EL (cell line): ENCODE measurements around the gene MED12L.
A peak's percentile ranks its signal among the peaks of the same experiment; 100 is the strongest.
"Not testable (repeated sequence)": the region's sequence is repeated elsewhere in the genome, so short reads cannot be mapped to it uniquely, and the experiment has no call there.

Source experiments
- DNase-seq: peaks from one replicate; pipeline ENCODE4 v3.0.0-alpha.2; 2016

MED12L gene, protein sequence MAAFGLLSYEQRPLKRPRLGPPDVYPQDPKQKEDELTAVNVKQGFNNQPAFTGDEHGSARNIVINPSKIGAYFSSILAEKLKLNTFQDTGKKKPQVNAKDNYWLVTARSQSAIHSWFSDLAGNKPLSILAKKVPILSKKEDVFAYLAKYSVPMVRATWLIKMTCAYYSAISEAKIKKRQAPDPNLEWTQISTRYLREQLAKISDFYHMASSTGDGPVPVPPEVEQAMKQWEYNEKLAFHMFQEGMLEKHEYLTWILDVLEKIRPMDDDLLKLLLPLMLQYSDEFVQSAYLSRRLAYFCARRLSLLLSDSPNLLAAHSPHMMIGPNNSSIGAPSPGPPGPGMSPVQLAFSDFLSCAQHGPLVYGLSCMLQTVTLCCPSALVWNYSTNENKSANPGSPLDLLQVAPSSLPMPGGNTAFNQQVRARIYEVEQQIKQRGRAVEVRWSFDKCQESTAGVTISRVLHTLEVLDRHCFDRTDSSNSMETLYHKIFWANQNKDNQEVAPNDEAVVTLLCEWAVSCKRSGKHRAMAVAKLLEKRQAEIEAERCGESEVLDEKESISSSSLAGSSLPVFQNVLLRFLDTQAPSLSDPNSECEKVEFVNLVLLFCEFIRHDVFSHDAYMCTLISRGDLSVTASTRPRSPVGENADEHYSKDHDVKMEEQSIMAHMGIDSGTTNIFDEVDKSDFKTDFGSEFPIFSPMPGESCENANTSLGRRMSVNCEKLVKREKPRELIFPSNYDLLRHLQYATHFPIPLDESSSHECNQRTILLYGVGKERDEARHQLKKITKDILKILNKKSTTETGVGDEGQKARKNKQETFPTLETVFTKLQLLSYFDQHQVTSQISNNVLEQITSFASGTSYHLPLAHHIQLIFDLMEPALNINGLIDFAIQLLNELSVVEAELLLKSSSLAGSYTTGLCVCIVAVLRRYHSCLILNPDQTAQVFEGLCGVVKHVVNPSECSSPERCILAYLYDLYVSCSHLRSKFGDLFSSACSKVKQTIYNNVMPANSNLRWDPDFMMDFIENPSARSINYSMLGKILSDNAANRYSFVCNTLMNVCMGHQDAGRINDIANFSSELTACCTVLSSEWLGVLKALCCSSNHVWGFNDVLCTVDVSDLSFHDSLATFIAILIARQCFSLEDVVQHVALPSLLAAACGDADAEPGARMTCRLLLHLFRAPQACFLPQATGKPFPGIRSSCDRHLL (N-terminal part only)

DNA sequence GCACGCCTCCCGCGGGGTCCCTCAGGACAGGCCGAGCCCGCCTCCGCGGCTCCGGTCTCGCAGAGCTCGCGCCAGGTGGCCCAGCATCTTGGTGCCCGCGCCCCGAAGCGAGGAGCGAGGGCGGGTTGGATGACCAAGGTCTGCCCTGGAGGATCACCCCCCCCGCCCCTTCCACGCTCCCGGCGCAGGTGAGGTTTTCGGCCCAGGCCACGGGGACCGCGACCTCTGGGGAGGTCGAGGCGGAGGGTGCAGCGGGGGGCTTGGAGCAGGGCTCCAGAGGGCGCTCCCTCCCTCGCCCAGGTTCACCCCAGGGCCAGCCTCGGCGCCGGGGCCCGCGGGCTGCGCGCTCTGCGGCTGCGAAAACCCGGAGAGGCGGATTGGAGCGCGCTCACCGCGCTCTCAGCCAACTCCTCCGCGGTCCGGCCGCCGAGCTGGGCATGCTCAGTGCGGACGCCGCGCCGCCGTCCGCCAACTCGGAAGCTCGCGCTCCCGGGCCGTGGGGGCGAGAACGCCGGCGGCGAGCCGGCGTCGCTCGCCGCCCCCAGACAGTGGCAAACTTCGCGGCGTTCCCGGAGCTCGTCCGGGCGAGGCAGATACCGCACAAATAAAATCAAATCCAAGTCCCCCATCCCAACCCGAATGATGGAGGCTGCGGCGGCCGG is at the start of gene MED12L:
Gene MED12L, plus strand, starts transcription at position 438 of the 662 bp plus-strand sequence. CDS start 1,263 bp downstream, outside the sequence.
- DNase-seq = peak; percentile 72

GRCh38 chr3:151037746-151038477 is 47.6 kb upstream of the MED12L start:
- DNase-seq = peak; percentile 96

- peak; percentile 31 for DNase-seq
Observed at GRCh38 chr3:151044706-151045105, 40.8 kb upstream of the MED12L start.

GRCh38 chr3:151047636-151048035 is 37.8 kb upstream of the MED12L start:
- DNase-seq = peak; percentile 13

- no peak for DNase-seq
Observed at GRCh38 chr3:151051533-151051932, 33.9 kb upstream of the MED12L start.

DNA sequence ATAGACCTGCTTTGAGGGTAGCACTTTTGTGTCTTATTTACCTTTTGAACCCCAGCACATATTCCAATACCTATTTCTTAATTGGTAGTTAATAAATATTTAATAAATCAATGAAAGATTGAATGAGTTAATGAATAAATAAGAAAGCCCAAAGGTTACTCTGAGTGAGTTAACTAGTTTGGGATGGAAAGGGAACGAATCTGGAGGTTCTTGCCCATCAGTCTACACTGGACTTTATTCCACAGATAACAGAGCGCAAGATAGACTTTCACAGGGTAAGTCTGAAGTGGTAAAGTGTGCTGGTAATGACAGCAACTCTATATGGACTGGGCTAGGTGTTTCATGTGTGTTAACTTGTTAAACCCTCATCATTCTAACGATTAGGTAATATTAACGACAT is 33.1 kb upstream of the MED12L start:
- no peak for DNase-seq

DNA sequence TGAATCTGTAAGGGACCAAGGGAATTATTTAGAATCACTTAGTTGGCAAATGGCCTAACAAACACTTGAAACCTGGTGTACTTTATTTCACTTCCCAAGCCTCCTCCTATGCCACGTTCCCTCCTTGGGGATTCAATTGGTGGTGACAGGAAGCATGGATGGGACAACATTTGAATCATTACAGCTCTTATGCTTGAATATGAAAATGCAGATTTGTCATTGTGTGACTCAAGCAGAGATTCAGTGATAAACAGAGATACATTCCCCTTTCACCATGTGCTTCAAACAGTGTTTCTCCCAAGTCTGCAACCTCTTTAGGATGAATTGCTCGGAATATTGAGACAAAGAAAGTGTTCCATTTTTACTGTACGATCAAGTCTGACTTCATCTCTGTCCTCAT is 32.7 kb upstream of the MED12L start:
- DNase-seq = no peak

- no peak for DNase-seq
Observed at GRCh38 chr3:151058740-151059139, 26.7 kb upstream of the MED12L start.

DNA sequence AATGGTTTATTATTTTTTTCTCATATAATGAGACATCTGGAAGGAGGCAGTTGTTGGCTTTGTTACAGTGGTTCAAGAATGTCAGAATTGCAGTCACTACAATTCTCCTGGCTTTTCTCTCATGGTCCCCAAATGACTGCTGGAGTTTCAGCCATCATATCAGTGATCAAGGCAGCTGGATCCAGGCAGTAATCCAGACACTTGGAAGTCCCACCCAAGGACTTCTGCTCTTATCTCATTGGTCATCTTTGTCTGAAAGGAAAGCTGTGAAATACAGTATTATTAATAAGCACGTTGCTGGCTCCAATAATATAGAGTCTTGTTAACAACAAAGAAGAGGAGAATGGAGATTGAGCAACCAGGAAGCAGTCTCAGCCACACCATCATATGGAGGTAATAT is 22.9 kb upstream of the MED12L start:
- DNase-seq = no peak

DNA sequence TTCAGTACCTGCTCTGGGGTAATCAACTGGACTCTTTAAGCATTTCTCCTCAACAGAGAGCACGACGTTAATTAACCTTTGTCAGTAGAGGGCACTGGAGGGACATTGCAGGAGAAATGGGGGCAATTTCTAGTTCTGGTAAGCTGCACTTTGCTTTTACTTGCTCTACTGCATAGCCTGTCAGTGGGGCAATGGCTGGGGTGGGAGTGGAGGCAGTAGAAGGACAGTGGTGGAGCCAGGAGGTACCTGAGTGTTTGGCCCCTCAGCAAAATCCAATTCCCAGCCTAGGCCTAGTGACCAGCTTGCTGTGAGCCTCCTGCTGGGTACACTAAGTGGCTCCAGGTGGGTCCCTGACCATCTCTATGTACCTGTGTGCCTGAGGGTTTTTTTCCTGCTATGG is 18.3 kb upstream of the MED12L start:
- DNase-seq = no peak

DNA sequence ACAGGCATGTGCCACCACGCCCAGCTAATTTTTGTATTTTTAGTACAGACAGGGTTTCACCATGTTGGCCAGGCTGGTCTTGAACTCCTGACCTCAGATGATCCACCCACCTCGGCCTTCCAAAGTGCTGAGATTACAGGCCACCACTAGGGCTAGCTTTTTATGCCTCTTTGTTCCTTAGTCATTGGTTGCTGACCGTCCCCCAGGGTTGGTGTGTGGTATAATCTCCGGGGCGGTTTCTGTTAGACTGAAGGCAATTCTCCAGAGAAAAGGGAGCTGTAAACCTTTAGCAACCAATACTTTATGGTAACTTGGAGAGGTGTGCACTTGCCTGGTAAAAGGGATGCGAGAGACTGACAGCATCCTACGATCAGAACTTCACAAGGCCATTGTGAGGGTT is 12.6 kb upstream of the MED12L start:
- DNase-seq = not testable (repeated sequence)

- DNase-seq = no peak
Observed at GRCh38 chr3:151074256-151074655, 11.2 kb upstream of the MED12L start.

DNA sequence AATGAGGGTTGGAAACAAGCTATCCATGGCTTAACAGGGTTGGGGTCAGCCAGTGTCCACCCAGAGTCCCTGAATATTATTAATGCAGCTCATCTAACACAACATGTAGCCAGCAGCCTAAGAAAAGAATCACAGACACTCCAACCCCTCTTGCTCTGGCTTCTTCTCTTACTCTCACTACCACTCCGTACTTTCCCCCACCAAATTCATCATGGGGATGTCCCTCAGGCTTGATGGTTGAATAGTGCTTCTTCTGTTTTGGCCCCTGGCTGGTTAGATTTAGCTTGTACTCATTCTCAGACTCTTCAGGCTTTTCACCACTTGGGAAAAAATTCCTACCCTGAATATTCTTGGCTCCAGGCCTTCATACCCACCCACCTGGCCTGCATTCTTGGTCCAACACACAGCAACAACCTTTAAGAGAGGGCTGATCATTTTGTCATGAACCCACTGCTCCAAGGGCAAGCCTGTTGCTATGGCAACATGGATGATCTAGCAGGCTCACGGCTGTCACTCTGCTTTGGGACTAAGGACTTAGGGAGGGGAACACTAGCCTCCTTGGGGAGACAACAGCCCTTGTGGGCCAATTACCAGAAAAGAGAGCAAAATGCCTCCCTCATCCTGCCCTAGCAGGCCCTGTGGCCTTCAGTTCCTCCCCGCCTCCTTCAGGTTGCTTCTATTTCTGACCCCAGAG is 9.4 kb upstream of the MED12L start:
- no peak for DNase-seq

DNA sequence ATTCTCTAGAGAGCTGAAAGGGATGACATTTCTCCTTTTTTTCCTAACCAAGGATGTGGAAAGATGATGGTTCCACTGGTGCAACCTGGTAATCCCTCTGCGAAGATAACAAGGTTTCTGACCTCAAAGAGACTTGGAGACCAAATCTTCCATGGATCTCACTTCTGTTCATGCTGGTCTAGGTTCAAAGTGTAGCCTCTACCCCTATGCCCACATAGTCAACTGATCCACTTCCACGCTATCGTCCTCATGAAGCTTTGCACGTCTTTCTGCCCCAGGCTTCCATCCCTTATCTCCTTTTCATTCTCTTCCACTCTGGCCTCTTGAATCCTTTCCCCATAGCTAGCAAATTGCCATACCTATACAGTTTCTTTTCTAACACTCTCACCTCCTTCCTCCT is 8.8 kb upstream of the MED12L start:
- no peak for DNase-seq

DNA sequence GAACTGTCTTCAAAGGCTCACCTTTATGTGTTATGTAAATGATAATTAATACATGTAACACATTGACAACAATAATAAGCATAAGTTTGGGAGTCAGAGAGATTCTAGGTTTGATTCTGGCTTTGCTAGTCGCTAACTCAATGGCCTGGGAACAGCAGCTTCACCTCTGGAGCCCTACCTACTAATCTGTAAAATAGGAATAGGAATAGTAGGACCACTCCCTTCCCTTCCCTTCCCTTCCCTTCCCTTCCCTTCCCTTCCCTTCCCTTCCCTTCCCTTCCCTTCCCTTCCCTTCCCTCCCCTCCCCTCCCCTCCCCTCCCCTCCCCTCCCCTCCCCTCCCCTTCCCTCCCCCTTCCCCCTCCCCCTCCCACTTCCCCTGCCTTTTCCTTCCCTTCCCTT is 4.4 kb upstream of the MED12L start:
- not testable (repeated sequence) for DNase-seq

DNA sequence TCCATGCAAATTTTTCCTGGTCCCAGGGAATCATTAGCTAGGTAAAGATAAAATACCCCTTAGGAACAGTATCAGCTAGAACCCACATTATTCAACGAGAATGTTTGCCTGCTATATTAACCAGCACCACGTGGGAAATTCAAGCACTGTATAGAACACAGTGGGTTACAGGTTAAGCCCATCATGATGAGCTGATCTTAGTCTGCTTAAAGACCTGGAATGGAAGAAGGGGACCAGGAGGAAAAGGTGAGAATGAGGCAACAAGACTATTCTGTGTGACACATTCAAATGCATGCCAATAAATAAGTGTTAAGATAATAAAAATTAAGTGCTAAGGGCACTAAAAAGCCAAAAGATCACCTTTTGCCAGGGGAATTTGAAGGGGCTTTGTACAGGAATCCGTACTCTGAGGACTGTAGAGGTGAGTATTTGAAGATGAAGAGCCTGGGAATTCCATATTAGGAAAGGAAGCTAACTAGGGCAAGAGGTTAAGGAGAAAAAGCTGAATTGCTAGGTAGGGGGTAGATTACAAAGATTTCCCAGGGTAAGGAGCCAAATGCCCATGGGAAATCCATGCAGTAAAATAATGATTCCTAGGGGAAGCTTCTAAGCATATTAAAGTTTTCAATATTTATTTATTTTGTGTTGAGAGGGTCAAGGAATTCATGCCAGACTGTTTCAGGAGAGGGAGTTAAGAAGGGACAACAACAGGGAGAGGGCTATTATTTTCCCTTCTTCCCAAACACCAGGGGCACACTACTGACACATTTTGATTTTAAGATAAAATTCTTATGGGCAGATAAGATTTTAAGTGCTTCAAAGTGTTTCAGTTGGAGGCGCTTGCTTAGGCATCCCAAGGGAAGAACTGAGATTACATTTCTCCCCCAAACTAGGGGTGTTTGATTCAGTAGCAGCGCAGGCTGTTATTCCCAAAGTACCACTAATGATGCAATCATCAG is 2.3 kb upstream of the MED12L start:
- no peak for DNase-seq

DNA sequence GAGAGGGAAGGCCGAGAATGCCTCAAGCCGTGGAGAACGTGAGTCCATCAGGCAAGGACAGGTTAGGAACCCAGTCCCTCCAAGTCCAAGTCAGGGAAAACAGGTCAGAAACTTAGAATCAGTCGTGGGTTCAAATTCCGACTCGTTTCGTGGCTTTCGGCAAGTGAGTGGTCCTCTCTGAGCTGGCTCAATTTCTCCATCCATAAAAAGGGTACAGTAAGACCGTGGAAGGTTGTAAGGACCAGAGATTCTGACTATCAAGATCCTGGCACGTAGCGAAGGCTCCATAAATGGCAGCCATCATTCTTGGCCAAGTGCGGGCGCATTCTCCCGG is 604 bp upstream of the MED12L start:
- no peak for DNase-seq

DNA sequence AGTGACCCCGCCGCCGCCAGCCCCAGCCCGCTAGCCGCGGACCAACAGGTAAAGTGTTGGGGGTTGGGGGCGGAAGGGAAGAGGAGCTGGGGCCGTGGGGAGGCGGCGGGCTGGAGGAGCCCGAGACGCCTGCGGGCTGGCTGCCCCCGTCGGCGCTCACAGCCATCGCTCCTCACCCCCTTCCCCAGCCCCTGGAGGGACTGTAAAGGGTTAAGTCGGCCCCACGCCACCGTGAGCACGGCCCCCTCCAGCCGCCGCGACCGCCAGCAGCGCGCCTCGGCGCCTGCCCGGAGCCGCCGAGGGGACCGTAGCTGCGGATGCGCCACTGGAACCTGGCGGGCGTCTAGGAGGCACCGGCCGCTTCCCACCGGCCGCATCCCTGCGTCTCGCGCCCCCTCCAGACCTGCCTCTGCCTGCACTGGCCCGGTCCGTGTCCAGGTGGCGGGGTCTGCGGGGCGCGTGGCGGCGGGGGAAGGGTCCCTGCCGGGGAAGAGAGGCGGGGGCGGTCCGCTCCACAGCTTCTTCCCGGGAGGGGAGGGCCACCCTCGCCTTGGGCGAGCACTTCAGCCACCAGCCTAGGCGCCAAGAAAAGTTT is 522 bp downstream of the MED12L start:
- DNase-seq = peak; percentile 23
